HG02870 (cell line): ENCODE data around the gene TSPAN11.

Experiments used
- ATAC-seq: cut with Tn5 transposase; IDR thresholded peaks from one replicate; pipeline ENCODE4 v1.9.1; 2021; ENCODE audit warnings: mild to moderate bottlenecking, moderate library complexity; ENCODE audit not compliant: unreplicated experiment

TSPAN11 gene

DNA sequence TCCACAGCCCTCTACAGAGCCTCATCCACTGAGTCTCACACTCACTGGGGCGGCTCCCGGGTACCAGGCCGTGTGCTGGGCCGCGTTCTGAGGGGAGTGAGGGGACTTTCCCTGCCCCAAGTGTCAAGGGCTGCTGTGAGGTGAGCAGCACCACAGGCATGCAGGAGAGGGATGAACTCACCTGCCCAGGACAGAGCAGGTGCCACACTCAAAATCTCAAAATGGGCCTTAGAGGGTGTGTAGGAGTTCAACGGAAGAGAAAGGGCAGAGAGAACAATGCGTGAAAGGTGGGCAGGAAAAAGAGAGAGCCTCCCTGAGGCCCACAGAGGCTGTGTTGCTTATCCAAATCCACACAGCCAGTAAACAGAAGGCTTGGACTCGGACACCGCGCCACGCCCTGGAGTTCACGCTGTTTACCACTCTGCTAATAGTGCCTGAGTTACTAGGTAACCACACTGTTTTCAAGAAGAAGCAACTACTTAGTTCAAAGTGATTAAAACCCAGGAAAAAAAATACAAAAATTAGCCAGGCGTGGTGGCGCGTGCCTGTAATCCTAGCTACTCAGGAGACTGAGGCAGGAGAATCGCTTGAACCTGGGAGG, 32.7 kb downstream of the TSPAN11 start:
- ATAC-seq = no peak

DNA sequence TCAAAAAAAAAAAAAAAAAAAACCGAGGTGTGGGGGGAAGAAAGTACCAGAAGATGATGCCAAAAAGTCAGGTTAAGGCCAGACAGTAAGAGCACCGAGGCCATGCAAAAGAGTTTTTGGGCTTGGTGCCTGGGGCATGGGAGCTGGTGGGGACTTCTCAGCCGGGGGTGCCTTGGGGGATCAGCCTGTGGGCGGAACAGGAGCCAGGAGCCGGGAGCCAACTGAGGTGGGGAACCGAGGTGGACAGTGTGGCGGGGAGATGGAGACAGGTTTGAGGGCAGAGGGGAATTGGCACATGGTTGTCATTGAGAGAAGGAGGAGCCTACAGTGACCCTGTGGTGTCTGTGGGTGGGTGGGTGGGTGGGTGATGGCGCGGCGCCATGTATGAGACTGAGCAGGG, 33.2 kb downstream of the TSPAN11 start:
- ATAC-seq = no peak

DNA sequence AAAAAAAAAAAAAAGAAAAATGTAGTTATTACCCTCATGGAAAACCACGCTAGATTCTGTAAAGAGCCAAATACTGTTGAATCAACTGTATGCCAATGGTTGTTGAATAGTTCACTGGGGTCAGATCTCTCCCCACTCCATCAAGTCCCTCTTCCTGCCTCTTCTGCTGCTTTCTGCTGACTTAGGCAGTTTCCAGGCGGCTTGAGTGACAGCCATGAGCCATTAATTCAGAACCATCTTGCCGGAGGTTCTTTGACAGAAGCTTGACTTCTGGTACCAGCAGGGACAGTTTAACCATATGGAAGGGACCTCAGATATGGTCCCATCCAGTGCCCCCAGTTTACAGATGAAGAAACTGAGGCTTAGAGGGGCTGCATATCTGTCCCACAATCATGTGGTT, 34.5 kb downstream of the TSPAN11 start:
- no peak for ATAC-seq

DNA sequence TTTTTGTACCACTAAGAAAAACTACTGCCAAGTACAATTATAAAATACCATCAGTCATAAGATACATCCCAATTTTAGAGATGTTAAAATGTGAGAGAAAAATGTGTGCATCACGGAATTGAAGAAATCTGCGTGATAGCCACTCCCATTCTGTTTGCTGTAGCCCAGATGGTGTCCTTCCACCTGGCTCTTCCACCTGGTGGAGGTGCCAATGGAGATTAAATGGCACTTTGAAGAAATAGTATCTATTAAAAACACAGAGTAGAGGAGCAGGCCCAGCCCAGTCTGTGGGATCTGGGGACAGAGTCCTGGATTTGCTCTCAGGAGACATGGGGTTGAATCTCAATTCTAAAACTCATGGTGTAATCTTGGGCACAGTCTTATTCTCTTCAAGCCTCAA, 35.5 kb downstream of the TSPAN11 start:
- ATAC-seq = no peak

DNA sequence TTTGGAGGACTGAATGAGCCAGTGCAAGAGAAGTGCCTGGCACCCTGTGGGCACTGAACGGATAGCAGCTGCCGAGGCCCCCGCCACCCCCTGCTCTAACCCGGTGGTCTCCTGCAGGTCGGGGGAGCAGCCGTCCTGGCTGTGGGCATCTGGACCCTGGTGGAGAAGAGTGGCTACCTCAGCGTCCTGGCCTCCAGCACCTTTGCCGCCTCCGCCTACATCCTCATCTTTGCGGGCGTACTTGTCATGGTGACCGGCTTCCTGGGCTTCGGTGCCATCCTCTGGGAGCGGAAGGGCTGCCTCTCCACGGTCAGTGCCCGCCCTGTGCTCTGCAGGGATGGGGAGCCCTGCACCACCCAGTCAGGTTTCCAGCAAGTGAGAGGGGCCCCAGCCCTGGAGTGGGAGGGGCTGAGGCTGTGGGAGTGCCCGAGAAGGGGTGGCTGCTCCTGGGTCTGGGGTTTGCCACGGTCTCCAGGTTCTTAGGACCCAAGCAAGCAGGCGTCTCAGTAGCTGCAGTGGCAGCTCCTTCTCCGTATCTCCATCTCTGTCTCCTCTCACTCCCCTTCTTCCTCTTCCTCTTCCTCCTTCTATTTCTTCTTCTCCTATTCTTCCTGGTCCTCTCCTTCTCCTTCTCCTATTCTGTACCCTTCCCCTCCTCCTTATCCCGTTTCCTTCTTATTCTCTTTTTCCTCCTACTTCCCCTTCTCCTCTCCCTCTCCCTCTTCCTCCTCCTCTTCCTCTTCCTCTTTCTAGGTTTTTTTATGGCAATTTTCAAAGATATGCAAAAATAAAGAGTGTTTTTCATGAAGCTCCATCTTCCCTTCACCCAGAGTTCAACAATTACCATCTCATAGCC, 37.4 kb downstream of the TSPAN11 start:
- no peak for ATAC-seq

DNA sequence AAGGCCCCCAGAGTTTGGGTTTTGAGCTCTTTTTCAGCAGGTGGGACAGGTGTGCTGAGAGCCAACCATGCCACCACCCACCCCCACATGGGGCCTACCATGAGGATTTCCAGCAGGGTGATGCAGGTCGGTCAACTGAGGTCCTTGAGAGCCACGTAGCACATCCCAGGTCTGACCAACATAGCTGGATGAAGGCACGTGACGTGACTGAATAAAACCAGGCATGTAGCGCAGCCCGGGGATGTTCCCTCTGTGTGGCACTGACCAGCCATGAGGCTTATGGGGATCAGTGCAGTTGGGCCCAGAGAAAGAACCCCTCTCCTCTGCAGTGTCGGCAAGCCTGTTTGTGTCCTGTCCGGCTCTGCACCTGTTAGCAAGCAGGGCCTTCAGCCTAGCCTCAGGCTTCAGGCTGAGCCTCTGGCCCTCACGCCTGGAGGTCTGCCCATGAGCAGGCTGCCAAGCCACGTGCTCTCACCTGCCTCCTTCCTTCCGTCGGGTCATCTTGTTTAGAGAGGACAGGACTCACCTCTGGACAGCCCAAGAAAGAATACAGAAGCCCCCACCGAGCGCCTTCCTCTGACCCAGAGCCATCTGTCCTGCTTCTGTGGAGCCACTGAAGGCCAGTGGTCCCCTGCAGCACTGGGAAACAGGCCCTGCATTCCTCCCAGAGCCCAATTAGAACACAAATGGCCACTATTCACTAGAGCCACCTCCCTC, 38.5 kb downstream of the TSPAN11 start:
- no peak for ATAC-seq

DNA sequence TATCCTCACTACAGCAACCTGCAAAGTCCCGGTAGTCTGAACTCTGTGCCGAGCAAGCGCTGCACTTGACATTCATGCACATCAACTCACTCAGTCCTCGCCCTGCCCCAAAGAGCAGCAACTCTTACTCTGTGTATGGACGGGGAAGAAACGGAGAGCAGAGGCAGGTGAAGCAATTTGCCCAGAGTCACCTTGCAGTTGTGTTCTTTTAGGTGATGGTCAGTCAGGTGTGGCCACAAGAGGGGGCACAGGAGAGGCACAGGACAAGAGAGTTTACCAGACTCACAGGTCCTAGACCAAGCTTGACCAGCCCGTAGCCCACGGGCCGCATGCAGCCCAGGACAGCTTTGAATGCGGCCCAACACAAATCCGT, 39.1 kb downstream of the TSPAN11 start:
- ATAC-seq = no peak

DNA sequence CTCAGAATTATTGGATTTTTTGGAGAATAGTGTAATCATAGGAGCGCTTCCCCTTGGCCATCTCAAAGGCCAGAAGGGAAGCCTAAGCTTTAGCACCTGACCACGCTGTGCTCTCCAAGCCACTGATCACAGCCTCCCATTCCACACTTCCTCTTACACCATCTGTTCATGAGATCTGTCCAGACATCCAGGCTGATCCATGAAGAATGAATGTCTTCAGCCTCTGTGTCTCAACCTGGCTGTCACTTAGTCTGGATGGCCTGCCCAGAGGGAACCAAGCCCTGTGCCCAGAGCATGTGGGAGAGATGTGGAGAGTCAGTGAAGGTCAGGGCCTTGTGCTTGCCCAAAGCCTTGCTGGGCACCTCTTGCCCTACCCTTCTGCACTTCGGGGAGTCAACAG, 40.5 kb downstream of the TSPAN11 start:
- no peak for ATAC-seq

DNA sequence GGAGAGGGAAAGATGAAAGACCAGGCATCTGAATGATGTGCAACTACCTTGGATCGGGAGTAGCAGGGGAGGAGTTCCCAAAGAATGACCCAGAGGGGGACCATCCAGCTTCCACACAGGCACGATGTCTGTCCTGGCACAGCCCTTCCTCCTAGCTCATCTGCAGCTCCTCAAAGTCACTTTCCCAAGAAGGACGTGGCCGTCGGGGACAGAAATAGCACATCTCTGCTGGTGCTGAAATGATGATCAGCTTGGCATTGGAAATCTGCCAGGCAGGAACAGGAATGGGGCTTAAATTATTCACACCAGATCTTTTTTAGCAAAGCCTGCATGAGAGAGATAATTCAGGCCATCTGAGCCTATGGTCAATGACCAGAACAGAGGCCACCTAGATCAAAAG, 41.7 kb downstream of the TSPAN11 start:
- ATAC-seq = no peak

DNA sequence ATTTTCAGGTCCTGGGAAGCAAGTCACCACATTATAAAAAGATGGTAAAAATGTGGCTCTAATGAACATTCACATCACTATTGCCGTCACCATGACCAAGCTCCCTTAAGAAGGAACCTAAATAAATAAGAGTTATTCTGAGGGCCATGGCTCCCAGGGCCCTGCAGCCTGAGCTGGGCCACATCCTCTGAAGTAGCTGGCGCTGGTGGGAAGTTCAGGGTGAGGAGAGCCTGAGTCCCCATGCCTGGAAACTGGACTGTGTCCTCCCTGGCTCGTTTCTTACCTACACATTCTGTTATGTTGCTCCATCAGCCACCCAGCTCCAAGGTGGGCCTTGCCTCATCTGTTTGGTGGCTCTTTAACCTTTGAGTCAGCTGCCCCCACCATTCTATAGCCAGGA, 42.5 kb downstream of the TSPAN11 start:
- no peak for ATAC-seq

DNA sequence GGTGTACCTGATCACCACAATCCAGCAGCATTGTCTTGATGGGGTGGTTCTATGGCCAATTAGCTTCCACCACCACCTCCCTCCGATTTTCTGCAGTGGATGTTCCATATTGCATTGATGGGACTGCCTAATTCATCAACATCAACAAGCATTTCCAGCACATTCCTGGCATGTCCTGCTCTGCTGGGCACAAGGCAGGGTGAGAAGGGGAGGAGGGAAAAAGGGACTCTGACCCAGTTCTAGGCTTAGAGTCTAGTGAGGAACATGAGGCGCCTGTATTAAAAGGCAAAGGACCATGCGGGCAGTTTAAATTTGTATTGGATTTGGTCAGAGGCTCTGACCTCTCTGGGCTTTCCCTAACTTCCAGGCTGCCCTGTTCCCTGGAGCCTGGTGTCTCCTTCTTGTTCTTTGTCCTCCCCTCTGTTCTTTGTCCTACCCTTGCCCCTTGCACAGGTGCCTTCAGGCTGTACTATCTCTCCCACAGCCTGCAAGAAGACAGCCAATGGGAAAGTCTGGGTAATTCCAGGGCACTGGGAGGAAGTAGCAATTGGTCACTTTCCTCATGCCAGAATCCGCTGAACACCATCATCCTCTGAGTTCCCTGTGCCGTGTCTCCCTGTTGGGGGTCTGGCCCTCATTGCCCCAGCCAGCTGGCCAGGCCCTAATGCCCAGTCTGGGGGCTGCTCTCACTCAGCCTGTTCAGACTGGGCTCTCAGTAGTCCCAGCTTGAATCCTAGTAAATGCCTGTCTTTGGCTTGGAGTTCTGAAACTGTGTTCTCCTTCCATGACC, 43.3 kb downstream of the TSPAN11 start:
- ATAC-seq = no peak

DNA sequence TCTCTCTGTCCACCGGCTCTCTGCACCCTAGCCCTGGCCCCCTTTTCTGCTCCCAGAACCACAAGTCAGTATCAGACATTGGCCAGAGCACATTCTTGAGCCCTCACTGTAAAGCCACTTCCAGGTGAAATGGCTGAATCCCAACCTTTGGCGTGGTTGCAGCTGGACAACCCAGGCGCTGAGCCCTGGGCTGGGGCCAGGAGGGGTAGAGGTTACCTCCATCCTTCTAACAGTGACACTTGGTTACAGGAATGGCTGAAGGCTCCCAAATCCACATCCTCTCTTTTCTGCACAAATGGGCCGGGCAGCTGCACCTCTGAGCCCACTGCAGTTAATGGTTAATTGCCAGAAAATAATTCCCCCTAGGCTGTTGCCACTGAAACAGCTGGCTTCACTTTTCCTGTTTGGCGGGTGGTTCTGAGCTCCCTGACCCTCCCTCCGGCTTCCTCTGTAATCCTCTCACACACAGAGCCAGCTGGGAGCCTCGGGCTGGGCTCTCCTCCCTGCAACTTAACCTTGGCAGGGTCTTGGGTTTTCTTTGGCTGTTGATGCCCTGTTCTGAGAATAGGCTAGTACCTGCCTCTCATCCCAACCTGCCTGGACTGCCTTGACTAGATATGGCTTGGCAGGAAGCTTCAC, 44.1 kb downstream of the TSPAN11 start:
- no peak for ATAC-seq

DNA sequence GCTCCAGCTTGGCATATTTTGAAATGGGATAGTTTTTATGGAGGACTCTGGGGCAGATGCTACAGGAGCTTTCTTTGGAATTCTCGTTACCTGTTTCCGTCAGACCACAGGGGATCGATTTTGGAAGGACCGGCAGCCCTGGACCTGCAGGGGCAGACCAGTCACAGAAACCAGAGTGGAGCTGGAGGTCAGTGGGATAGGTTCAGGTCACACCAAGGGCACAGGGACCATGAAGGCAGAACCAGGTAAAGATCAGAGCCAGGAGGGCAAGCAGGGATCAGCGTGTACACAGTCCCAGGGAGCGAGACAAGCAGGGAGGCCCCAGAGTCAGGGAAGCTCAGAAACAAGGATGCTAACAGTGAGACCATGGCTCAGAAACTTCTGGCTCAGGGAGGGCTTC, 45.5 kb downstream of the TSPAN11 start:
- no peak for ATAC-seq

DNA sequence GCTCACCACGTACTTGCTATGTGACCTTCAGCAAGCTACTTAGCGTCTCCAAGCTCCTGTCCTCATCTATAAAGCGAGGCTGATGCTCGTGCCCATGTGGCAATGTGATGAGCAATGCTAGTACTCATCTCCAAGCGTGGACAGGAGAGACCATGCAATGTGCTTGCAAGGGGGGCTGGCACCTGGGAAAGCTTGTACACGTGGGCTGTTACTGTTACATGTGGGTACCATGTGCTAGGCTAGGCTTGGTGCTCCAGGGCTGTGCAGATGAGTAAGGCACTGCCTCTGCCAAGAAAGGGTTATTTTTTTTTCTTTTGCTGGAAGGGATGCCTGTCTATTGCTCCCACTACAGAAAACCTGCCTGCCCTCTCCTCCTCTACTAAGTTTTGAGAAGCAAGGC, 46.6 kb downstream of the TSPAN11 start:
- no peak for ATAC-seq

DNA sequence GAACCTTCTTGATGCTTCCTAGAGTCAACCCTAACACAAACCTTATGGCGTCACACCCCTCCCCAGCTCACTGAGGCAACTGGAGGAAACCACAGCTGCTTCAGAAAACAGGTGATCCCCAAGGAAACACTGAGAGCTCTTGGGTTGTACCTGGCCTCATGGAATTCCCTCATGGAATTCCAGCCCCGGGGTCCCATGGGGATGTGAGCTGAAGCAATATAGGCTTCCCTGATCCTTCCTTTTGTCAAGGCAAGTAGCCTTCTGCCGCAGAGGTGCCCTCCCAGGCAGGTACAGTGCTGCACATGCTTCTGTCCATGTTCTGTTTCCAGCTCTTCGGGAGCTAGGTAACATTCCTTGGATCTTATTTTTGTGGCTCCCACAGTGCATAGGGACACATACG, 47.3 kb downstream of the TSPAN11 start:
- ATAC-seq = no peak

DNA sequence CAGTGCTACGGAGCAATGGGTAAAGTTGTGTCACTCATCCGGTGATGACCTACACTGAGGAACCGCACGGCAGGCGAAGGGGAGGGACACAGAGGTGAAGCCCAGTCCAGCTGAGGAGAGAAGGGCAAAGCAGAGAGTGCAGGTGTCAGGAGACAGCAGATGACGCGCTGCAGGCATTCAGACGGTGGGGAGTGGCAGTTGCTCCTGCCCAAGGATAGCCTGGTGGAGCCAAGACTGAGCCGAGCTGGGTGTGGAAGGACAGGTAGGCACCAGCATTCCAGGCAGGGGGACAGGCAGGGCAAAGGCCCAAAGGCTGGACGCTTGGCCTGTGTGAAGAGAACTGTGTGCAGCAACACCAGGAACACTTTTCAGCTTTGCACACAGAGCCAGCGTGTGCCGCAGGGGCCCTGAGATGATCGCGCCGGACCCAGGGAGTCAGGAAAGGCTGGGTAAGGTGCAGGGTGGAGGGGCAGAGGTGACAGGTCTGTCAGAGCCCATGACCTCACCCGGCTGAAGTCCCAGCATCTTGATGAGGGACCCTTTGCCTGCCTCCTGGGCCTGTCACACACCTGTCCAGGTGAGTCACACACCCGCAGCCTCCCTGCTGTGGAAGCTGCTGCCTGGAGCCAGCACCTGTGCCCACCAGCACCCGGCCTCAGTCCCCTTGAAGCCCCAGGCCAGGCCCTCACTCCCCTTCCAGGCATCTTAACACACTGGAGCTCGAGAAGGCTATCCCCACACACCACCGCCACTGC, 48.4 kb downstream of the TSPAN11 start:
- ATAC-seq = no peak

DNA sequence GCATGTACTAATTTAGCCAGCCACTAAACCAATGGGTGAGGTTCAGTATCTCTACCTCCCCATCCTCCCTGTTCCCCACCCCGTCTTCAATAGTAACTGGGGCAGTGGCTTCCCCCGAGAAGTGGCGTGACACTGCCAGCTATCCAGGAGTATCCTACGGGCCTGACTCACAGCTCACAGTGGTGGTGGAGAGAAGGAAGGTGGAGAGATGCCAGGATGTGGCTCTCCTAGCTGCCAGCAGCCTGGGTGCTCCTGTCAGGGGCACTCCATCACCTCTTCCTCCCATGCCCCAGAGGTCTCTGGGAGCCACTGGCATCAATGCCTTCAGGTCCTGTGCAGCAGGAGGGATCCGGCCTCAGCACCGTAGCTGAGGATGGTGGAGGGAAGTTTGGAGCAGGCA, 49.0 kb downstream of the TSPAN11 start:
- no peak for ATAC-seq

DNA sequence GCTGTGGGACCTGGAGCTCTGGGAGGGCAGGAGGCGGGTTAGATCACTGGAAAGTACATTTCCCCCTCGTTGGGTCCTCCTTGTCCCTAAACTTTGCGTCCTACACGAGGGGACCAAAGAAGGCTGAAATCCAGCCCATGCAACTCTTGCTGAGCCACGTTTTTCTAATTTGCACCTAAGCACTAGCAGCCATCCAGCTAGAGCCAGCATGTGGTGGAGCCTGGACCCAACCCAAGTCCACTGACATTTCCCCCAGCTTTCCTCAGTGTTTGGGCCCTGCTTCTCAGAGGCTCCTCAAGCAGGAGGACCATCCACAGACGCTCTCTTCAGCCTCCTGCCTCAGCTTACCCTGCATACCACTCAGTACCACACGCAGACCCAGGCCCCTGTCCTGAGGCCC, 49.7 kb downstream of the TSPAN11 start:
- no peak for ATAC-seq

DNA sequence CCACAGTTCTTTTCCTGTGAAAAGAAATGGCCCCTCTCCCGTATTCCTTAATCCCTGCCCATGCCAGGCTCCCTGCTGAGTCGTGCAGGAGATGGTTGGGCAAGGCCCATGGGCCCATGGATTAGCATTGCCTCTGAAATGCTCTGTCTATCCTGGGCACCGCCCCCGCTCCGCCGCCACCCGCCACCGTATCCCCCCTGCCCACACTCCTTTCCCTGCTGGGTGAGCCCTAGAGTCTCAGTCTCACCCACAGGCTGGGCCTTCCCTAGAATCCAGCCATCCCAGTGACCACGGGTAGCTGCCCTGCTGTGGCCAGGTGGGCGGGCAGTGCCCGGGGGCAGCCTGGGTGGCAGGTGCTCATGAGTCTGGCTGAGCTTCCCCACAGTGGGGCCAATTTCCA, 50.6 kb downstream of the TSPAN11 start:
- no peak for ATAC-seq
